H1 (cell line): Measurements from ENCODE around the gene KLC4. TPM values are rescaled to one million over a fixed set of nuclear protein-coding genes. Genes with fewer than 3 reads are reported as not detected.

Experiments used
- CTCF ChIA-PET: fragments of 300-600 bp; sonication (Branson Sonifier 250); formaldehyde crosslinking; loops from one replicate; lab custom pipeline; 2021; ENCODE audit not compliant: partially characterized antibody; lab: Charles Lee
- POLR2A ChIA-PET: fragments of 300-600 bp; sonication (Branson Sonifier 250); formaldehyde crosslinking; loops from one replicate; lab custom pipeline; 2021; ENCODE audit warnings: inconsistent platforms; ENCODE audit not compliant: partially characterized antibody; lab: Charles Lee
- DNase-seq, 2 experiments: peaks; one replicate each; pipeline versions ENCODE4 v3.0.0 to v3.0.0-alpha.2; 2010 to 2022; ENCODE audit warnings: low spot score in 2 of 2, low read depth in 1 of 2, mixed read lengths in 1 of 2
- FAIRE-seq: peaks from 2 replicates; lab custom pipeline; 2011; peaks lifted over from hg19 to GRCh38; lab: Jason Lieb, UNC
- H2AFZ ChIP-seq: 2 replicates; pipeline ENCODE4 v1.8.1; 2012; ENCODE audit warnings: low read length, inconsistent platforms
- H2AK5ac ChIP-seq: 2 replicates; pipeline ENCODE4 v1.6.1; 2013; ENCODE audit warnings: low read depth, low read length
- H2BK120ac ChIP-seq: replicated peaks from 2 replicates; pipeline ENCODE3; 2013; ENCODE audit warnings: low read depth, low read length, inconsistent platforms
- H2BK12ac ChIP-seq: 2 replicates; pipeline ENCODE4 v1.6.1; 2013; ENCODE audit warnings: low read depth, low read length
- H2BK15ac ChIP-seq: 2 replicates; pipeline ENCODE4 v1.6.1; 2013; ENCODE audit warnings: low read length
- H2BK20ac ChIP-seq: 2 replicates; pipeline ENCODE4 v1.6.1; 2013; ENCODE audit warnings: low read length
- H2BK5ac ChIP-seq: 2 replicates; pipeline ENCODE4 v1.6.1; 2013; ENCODE audit warnings: low read depth, low read length
- H3K14ac ChIP-seq: 2 replicates; pipeline ENCODE4 v1.6.1; 2013; ENCODE audit warnings: inconsistent platforms; ENCODE audit not compliant: insufficient read length
- H3K18ac ChIP-seq: 2 replicates; pipeline ENCODE4 v1.6.1; 2013; ENCODE audit warnings: low read length; ENCODE audit errors: extremely low read depth
- H3K23ac ChIP-seq: 2 replicates; pipeline ENCODE4 v1.6.1; 2013; ENCODE audit warnings: inconsistent platforms; ENCODE audit not compliant: insufficient read length
- H3K23me2 ChIP-seq: 2 replicates; pipeline ENCODE4 v1.6.1; 2013; ENCODE audit warnings: low read depth, low read length
- H3K27ac ChIP-seq: 2 replicates; pipeline ENCODE4 v1.6.1; 2011; ENCODE audit warnings: low read depth, low read length, inconsistent platforms
- H3K27me3 ChIP-seq, 4 experiments: replicated peaks in 1 of 4; 1 replicate in 1 of 4; 2 replicates in 3 of 4; pipeline versions ENCODE4 v1.6.1 to v1.8.1; 2011 to 2013; ENCODE audit warnings: low read length in 3 of 4, mild to moderate bottlenecking in 3 of 4, inconsistent platforms in 2 of 4, mixed read lengths in 2 of 4, moderate library complexity in 1 of 4; ENCODE audit not compliant: control insufficient read depth in 3 of 4, insufficient read depth in 3 of 4; ENCODE audit errors: extremely low read depth in 1 of 4
- H3K36me3 ChIP-seq, 4 experiments: 2 replicates each; pipeline versions ENCODE4 v1.6.1 to v1.8.1; 2011 to 2013; ENCODE audit warnings: mild to moderate bottlenecking in 4 of 4, low read length in 3 of 4, moderate library complexity in 2 of 4, control low read depth in 1 of 4, inconsistent platforms in 1 of 4; ENCODE audit not compliant: insufficient read depth in 4 of 4, control insufficient read depth in 2 of 4
- H3K4ac ChIP-seq: replicated peaks from 2 replicates; pipeline ENCODE3; 2013; ENCODE audit warnings: low read length, low read depth, mixed read lengths, inconsistent platforms; ENCODE audit not compliant: insufficient read length
- H3K4me1 ChIP-seq, 4 experiments: replicated peaks in 1 of 4; 1 replicate in 1 of 4; 2 replicates in 3 of 4; pipeline versions ENCODE4 v1.6.1 to v1.8.1; 2011 to 2013; ENCODE audit warnings: low read length in 3 of 4, inconsistent platforms in 2 of 4, mixed read lengths in 1 of 4; ENCODE audit not compliant: insufficient read depth in 4 of 4, control insufficient read depth in 3 of 4
- H3K4me2 ChIP-seq, 2 experiments: 2 replicates each; pipeline versions ENCODE4 v1.6.1 to v1.8.1; 2011 to 2013; ENCODE audit warnings: low read depth in 2 of 2, low read length in 2 of 2, control low read depth in 1 of 2, inconsistent platforms in 1 of 2, mild to moderate bottlenecking in 1 of 2; ENCODE audit not compliant: insufficient read depth in 1 of 2
- H3K4me3 ChIP-seq, 4 experiments: fragments of 200-600, 300-600 bp in 1 of 4; sonication (generic), shearing (Covaris generic), sonication (Bioruptor Twin) in 1 of 4; 2 replicates each; pipeline versions ENCODE4 v1.5.1 to v1.8.1; 2011 to 2016; ENCODE audit warnings: low read length in 4 of 4, low read depth in 3 of 4, control low read depth in 2 of 4, inconsistent platforms in 2 of 4, mild to moderate bottlenecking in 2 of 4, mixed read lengths in 1 of 4, moderate library complexity in 1 of 4; ENCODE audit not compliant: insufficient read depth in 2 of 4; ENCODE audit errors: extremely low read depth in 1 of 4
- H3K56ac ChIP-seq: replicated peaks from 2 replicates; pipeline ENCODE3; 2013; ENCODE audit warnings: low read depth, mild to moderate bottlenecking, mixed read lengths, low read length, inconsistent platforms; ENCODE audit not compliant: insufficient read length
- H3K79me1 ChIP-seq: 2 replicates; pipeline ENCODE4 v1.6.1; 2013; ENCODE audit warnings: low read depth, low read length, control low read depth
- H3K79me2 ChIP-seq, 2 experiments: 2 replicates each; pipeline versions ENCODE4 v1.6.1 to v1.8.1; 2012 to 2013; ENCODE audit warnings: low read length in 2 of 2, mild to moderate bottlenecking in 2 of 2, inconsistent platforms in 1 of 2; ENCODE audit not compliant: insufficient read depth in 2 of 2, control insufficient read depth in 1 of 2
- H3K9ac ChIP-seq, 4 experiments: replicated peaks in 1 of 4; 1 replicate in 1 of 4; 2 replicates in 3 of 4; pipeline versions ENCODE4 v1.6.1 to v1.8.1; 2011 to 2013; ENCODE audit warnings: low read depth in 3 of 4, low read length in 3 of 4, control low read depth in 2 of 4, mild to moderate bottlenecking in 2 of 4, moderate library complexity in 2 of 4, inconsistent platforms in 1 of 4; ENCODE audit errors: extremely low read depth in 1 of 4
- H3K9me3 ChIP-seq, 2 experiments: 2 replicates each; pipeline versions ENCODE4 v1.6.1 to v1.8.1; 2012 to 2013; ENCODE audit warnings: mild to moderate bottlenecking in 2 of 2, moderate library complexity in 2 of 2, control low read depth in 1 of 2, inconsistent platforms in 1 of 2, low read depth in 1 of 2, low read length in 1 of 2, mixed read lengths in 1 of 2; ENCODE audit not compliant: insufficient read depth in 2 of 2
- H4K20me1 ChIP-seq, 2 experiments: replicated peaks in 1 of 2; 2 replicates each; pipeline versions ENCODE3 to v1.8.1; 2011 to 2013; ENCODE audit warnings: inconsistent platforms in 2 of 2, low read length in 2 of 2, mild to moderate bottlenecking in 1 of 2; ENCODE audit not compliant: insufficient read depth in 2 of 2, control insufficient read depth in 1 of 2
- H4K5ac ChIP-seq: 2 replicates; pipeline ENCODE4 v1.6.1; 2013; ENCODE audit warnings: low read length, low read depth, mixed read lengths, inconsistent platforms; ENCODE audit not compliant: insufficient read length
- H4K8ac ChIP-seq: 2 replicates; pipeline ENCODE4 v1.8.0; 2013; ENCODE audit warnings: mild to moderate bottlenecking, moderate library complexity, low read length, inconsistent platforms; ENCODE audit not compliant: insufficient read depth; ENCODE audit errors: extremely low read depth
- H4K91ac ChIP-seq: replicated peaks from 2 replicates; pipeline ENCODE3; 2013; ENCODE audit warnings: low read length, mixed read lengths, inconsistent platforms; ENCODE audit not compliant: insufficient read length
- EP300 ChIP-seq, 2 experiments: IDR thresholded peaks; 1 replicate in 1 of 2; 2 replicates in 1 of 2; pipeline ENCODE4 v1.6.1; 2011 to 2012; ENCODE audit warnings: low read depth in 2 of 2, low read length in 2 of 2, mild to moderate bottlenecking in 2 of 2, borderline replicate concordance in 1 of 2, inconsistent platforms in 1 of 2, moderate library complexity in 1 of 2
- FOSL1 ChIP-seq: IDR thresholded peaks from 2 replicates; pipeline ENCODE4 v1.6.1; 2011; ENCODE audit warnings: mild to moderate bottlenecking, low read depth, low read length, moderate library complexity; ENCODE audit not compliant: insufficient read depth
- HDAC6 ChIP-seq: IDR thresholded peaks from one replicate; pipeline ENCODE4 v1.7.1; 2012; ENCODE audit warnings: low read depth, mild to moderate bottlenecking, inconsistent platforms, low read length, moderate library complexity
- SIX5 ChIP-seq: IDR thresholded peaks from 2 replicates; pipeline ENCODE4 v1.6.1; 2011; ENCODE audit warnings: mild to moderate bottlenecking, low read depth, low read length
- SP4 ChIP-seq: IDR thresholded peaks from 2 replicates; pipeline ENCODE4 v1.6.1; 2012; ENCODE audit warnings: low read length, inconsistent platforms
- TBP ChIP-seq: IDR thresholded peaks from 2 replicates; pipeline ENCODE4 v1.6.1; 2011; ENCODE audit warnings: low read depth, low read length, improper control_type of control experiment
- WGBS, 2 experiments: shearing (Covaris generic) in 1 of 2; methylation state at CpG; one replicate each; pipeline versions ENCODE4 v1.1.6 to v1.1.7; 2013 to 2015; ENCODE audit warnings: low lambda C conversion rate in 2 of 2, mixed read lengths in 2 of 2, inconsistent platforms in 1 of 2, low coverage in 1 of 2, missing lambda C conversion rate in 1 of 2; ENCODE audit not compliant: insufficient replicate concordance in 2 of 2, insufficient coverage in 1 of 2, insufficient read length in 1 of 2; ENCODE audit errors: extremely low coverage in 1 of 2, missing lambda C conversion rate in 1 of 2; 5-methylcytosine and 5-hydroxymethylcytosine counted together
- polyA plus RNA-seq, 7 experiments: library from polyadenylated mRNA; depleted of rRNA in 3 of 7; stranded (reverse) in 5 of 7; unstranded in 2 of 7; fragments of >200 nt in 5 of 7; fragments of 200-250 nt in 2 of 7; gene quantifications; 1 replicate in 5 of 7; 2 replicates in 1 of 7; 4 replicates in 1 of 7; pipeline versions ENCODE4 v1.2.1 to v1.2.3, GENCODE V29; 2011 to 2013; ENCODE audit warnings: missing spikeins in 2 of 7, mixed read lengths in 2 of 7
- total RNA-seq: library from RNA; stranded (reverse); fragmentation: NEBNext Ultra II Directional; extraction: Animal tissue kit (Norgen Biotek cat#: 25700); gene quantifications from 2 replicates; pipeline ENCODE4 v1.2.1, GENCODE V29; 2021
- TF ChIP-seq, protein P1 (sequence below): IDR thresholded peaks from 2 replicates; pipeline ENCODE4 v1.6.1; 2012; ENCODE audit warnings: low read length, inconsistent platforms
- TF ChIP-seq, protein P2 (sequence below), 3 experiments: IDR thresholded peaks; 1 replicate in 2 of 3; 2 replicates in 1 of 3; pipeline versions ENCODE4 v1.5.1 to v1.6.1; 2011; ENCODE audit warnings: low read length in 3 of 3, mild to moderate bottlenecking in 3 of 3, inconsistent platforms in 2 of 3, low read depth in 1 of 3, moderate library complexity in 1 of 3; ENCODE audit not compliant: insufficient read depth in 1 of 3; ENCODE audit errors: control extremely low read depth in 1 of 3

Gene KLC4
- total and polyA plus RNA-seq, 2 of the 8 experiments (the other 6 are each of a cell fraction or from before 2014, with no cell fraction given) = 15.7 to 28.5 TPM

DNA sequence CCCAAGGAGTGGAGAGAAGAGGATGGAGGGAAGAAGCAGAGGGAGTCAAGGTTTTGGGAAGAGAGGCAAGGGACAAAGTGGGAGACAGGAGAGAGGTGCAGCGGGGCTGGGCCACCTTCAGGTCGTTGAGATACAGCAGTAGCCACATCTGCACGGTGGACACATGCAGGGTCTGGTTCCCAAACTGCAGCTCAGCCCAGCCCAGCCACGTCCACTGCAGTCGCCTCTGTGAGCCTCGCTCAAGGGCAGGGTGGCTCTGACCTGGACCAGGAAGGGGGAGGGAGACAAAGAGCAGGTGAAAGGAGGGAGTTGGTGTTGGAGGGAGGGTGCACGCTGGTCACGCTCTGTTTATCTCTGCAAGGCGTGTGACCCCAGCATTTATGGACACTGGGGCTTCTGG lies 20.7 kb upstream of the KLC4 start:
- POLR2A ChIA-PET = interaction anchor here (0.9 to 29.7 kb wide), 7 partner anchors 10 to 32 kb away, joined by 3 to 584 read pairs (median 5); partner anchors contain the start of genes CUL7, KLC4, KLHDC3 and MEA1

More for the DNA sequence above, 20.7 kb upstream of the KLC4 start:
- no peaks in the 10 kb centered on the region for H3K79me2 ChIP-seq
- H2BK5ac ChIP-seq = no peak overlapping the region
- H3K56ac ChIP-seq = no peak overlapping the region
- H4K8ac ChIP-seq = no peak overlapping the region
- H2BK120ac ChIP-seq = no peak overlapping the region
- H3K14ac ChIP-seq = no peak overlapping the region
- H2BK12ac ChIP-seq = no peak overlapping the region
- H2BK20ac ChIP-seq = no peak overlapping the region
- H3K4me3 ChIP-seq = no peak overlapping the region
- FAIRE-seq (no peak), DNase-seq (no peak)
- H3K79me1 ChIP-seq = no peaks in the 10 kb centered on the region
- peaks cover 2 to 18% of the 10 kb centered on the region in 2 experiments for H4K20me1 ChIP-seq
- WGBS, 2 experiments = 91% methylated on average over 9 of the region's 9 CpGs; no CpG with 5 or more reads in 1 of the 2 experiments
- no peak overlapping the region for H3K27ac ChIP-seq
- H3K4me1 ChIP-seq = no peaks in the 10 kb centered on the region
- no peak overlapping the region for H2AK5ac ChIP-seq
- H3K18ac ChIP-seq = no peak overlapping the region
- H3K27me3 ChIP-seq = no peaks in the 10 kb centered on the region
- H3K4ac ChIP-seq = no peak overlapping the region
- no peak overlapping the region for H4K5ac ChIP-seq
- CTCF ChIA-PET = interaction anchor here (0.6 to 1.9 kb wide), 5 partner anchors 22 to 109 kb away, joined by 3 to 9 read pairs (median 3); no protein-coding TSS in a partner anchor
- no peaks in the 10 kb centered on the region for H3K9me3 ChIP-seq
- H2AFZ ChIP-seq = no peak overlapping the region
- H3K23me2 ChIP-seq = no peaks in the 10 kb centered on the region; the same call in 1 of the 2 replicates
- H4K91ac ChIP-seq = no peak overlapping the region
- no peak overlapping the region for H3K9ac ChIP-seq
- TF ChIP-seq TBP (no peak), SIX5 (no peak), SP4 (no peak), FOSL1 (no peak), HDAC6 (no peak), EP300 (IDR thresholded peaks at IDR 0.05; ENCODE audit: borderline replicate concordance in 1 of 2, low read depth in 2 of 2, low read length in 2 of 2) (no peak)
- TF ChIP-seq, protein P1, sequence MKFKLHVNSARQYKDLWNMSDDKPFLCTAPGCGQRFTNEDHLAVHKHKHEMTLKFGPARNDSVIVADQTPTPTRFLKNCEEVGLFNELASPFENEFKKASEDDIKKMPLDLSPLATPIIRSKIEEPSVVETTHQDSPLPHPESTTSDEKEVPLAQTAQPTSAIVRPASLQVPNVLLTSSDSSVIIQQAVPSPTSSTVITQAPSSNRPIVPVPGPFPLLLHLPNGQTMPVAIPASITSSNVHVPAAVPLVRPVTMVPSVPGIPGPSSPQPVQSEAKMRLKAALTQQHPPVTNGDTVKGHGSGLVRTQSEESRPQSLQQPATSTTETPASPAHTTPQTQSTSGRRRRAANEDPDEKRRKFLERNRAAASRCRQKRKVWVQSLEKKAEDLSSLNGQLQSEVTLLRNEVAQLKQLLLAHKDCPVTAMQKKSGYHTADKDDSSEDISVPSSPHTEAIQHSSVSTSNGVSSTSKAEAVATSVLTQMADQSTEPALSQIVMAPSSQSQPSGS = no peak
- TF ChIP-seq, protein P2, sequence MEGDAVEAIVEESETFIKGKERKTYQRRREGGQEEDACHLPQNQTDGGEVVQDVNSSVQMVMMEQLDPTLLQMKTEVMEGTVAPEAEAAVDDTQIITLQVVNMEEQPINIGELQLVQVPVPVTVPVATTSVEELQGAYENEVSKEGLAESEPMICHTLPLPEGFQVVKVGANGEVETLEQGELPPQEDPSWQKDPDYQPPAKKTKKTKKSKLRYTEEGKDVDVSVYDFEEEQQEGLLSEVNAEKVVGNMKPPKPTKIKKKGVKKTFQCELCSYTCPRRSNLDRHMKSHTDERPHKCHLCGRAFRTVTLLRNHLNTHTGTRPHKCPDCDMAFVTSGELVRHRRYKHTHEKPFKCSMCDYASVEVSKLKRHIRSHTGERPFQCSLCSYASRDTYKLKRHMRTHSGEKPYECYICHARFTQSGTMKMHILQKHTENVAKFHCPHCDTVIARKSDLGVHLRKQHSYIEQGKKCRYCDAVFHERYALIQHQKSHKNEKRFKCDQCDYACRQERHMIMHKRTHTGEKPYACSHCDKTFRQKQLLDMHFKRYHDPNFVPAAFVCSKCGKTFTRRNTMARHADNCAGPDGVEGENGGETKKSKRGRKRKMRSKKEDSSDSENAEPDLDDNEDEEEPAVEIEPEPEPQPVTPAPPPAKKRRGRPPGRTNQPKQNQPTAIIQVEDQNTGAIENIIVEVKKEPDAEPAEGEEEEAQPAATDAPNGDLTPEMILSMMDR (IDR thresholded peaks at IDR 0.05; ENCODE audit: control extremely low read depth in 1 of 3, insufficient read depth in 1 of 3, low read depth in 1 of 3, low read length in 3 of 3) = no peak
- no peak overlapping the region for H3K4me2 ChIP-seq
- peaks cover 2 to 23% (median 13%) of the 10 kb centered on the region in 4 experiments; a peak in 4 of 8 replicates for H3K36me3 ChIP-seq
- no peak overlapping the region for H2BK15ac ChIP-seq
- H3K23ac ChIP-seq = no peak overlapping the region
